ENCODE data around the gene PCDHGA6.

GRCh38 chr5:141359790-141360426, 13.8 kb upstream of the PCDHGA6 start, which contains the start of gene PCDHGB2:
- TF ChIP-seq POLR2A (IDR thresholded peaks at IDR 0.05) (no peak), CTCF (IDR thresholded peaks at IDR 0.05) (peak; percentile 18 to 43 (median 39)), EP300 (IDR thresholded peaks at IDR 0.05; ENCODE audit: low read depth) (no peak)
